ENCODE measurements around the gene LTBP1.

DNA sequence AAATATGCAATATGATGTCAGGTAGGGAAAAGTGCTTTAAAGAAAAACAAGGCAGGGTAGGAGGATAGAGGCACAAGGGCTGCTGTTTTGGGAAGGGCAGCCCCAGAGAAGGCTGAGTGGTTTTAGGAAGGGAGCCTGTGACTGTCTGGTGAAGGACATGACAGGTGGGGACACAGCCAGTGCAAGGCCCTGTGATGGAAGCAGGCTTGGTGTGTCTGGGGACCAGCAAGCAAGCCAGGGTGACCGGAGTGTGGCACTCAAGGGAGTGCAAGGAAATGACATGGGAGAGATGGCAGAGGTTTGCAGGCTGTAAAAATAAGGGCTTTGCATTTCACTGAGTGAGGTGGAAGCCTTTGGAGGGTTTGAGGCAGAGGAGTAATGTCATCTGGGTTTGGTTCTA is 62.0 kb downstream of the LTBP1 start:
- TF ChIP-seq RAD21 (conservative IDR thresholded peaks at IDR 0.05 in 1 of 2, IDR thresholded peaks at IDR 0.05 in 1 of 2) (no peak), CHD2 (IDR thresholded peaks at IDR 0.05; ENCODE audit: low read length, partially characterized antibody) (no peak), KDM5A (IDR thresholded peaks at IDR 0.05) (no peak), JUN (IDR thresholded peaks at IDR 0.05) (no peak), TFCP2L1 (CRISPR knock-in tag; IDR thresholded peaks at IDR 0.05) (no peak), POLR2A (IDR thresholded peaks at IDR 0.05; ENCODE audit: low read length) (no peak), HDAC2 (IDR thresholded peaks at IDR 0.05) (no peak), RFX5 (IDR thresholded peaks at IDR 0.05) (no peak), JUNB (IDR thresholded peaks at IDR 0.05) (no peak), BHLHE40 (IDR thresholded peaks at IDR 0.05; ENCODE audit: low read depth, low read length) (no peak)
- TF ChIP-seq, protein P1, sequence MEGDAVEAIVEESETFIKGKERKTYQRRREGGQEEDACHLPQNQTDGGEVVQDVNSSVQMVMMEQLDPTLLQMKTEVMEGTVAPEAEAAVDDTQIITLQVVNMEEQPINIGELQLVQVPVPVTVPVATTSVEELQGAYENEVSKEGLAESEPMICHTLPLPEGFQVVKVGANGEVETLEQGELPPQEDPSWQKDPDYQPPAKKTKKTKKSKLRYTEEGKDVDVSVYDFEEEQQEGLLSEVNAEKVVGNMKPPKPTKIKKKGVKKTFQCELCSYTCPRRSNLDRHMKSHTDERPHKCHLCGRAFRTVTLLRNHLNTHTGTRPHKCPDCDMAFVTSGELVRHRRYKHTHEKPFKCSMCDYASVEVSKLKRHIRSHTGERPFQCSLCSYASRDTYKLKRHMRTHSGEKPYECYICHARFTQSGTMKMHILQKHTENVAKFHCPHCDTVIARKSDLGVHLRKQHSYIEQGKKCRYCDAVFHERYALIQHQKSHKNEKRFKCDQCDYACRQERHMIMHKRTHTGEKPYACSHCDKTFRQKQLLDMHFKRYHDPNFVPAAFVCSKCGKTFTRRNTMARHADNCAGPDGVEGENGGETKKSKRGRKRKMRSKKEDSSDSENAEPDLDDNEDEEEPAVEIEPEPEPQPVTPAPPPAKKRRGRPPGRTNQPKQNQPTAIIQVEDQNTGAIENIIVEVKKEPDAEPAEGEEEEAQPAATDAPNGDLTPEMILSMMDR (IDR thresholded peaks at IDR 0.05), result no peak
- TF ChIP-seq, protein P2, sequence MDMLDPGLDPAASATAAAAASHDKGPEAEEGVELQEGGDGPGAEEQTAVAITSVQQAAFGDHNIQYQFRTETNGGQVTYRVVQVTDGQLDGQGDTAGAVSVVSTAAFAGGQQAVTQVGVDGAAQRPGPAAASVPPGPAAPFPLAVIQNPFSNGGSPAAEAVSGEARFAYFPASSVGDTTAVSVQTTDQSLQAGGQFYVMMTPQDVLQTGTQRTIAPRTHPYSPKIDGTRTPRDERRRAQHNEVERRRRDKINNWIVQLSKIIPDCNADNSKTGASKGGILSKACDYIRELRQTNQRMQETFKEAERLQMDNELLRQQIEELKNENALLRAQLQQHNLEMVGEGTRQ (IDR thresholded peaks at IDR 0.05), result no peak
- TF ChIP-seq, protein P3, sequence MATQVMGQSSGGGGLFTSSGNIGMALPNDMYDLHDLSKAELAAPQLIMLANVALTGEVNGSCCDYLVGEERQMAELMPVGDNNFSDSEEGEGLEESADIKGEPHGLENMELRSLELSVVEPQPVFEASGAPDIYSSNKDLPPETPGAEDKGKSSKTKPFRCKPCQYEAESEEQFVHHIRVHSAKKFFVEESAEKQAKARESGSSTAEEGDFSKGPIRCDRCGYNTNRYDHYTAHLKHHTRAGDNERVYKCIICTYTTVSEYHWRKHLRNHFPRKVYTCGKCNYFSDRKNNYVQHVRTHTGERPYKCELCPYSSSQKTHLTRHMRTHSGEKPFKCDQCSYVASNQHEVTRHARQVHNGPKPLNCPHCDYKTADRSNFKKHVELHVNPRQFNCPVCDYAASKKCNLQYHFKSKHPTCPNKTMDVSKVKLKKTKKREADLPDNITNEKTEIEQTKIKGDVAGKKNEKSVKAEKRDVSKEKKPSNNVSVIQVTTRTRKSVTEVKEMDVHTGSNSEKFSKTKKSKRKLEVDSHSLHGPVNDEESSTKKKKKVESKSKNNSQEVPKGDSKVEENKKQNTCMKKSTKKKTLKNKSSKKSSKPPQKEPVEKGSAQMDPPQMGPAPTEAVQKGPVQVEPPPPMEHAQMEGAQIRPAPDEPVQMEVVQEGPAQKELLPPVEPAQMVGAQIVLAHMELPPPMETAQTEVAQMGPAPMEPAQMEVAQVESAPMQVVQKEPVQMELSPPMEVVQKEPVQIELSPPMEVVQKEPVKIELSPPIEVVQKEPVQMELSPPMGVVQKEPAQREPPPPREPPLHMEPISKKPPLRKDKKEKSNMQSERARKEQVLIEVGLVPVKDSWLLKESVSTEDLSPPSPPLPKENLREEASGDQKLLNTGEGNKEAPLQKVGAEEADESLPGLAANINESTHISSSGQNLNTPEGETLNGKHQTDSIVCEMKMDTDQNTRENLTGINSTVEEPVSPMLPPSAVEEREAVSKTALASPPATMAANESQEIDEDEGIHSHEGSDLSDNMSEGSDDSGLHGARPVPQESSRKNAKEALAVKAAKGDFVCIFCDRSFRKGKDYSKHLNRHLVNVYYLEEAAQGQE (IDR thresholded peaks at IDR 0.05), result no peak
- TF ChIP-seq, protein P4, sequence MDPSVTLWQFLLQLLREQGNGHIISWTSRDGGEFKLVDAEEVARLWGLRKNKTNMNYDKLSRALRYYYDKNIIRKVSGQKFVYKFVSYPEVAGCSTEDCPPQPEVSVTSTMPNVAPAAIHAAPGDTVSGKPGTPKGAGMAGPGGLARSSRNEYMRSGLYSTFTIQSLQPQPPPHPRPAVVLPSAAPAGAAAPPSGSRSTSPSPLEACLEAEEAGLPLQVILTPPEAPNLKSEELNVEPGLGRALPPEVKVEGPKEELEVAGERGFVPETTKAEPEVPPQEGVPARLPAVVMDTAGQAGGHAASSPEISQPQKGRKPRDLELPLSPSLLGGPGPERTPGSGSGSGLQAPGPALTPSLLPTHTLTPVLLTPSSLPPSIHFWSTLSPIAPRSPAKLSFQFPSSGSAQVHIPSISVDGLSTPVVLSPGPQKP (IDR thresholded peaks at IDR 0.05; ENCODE audit: low read depth, low read length), result no peak
